Thymus (tissue), 11 donors: ENCODE results near the gene CORO7. TPM values are rescaled to one million over a fixed set of nuclear protein-coding genes. Genes with fewer than 3 reads are reported as not detected.
A peak's percentile ranks its signal among the peaks of the same experiment; 100 is the strongest.

Experiments
- DNase-seq, 9 donors: peaks; one replicate each; pipeline ENCODE4 v3.0.0-alpha.2; 2013; ENCODE audit warnings: low spot score in 9 of 9, low read depth in 6 of 9, missing footprints in 1 of 9
- H3K27ac ChIP-seq, 2 donors: one replicate each; pipeline ENCODE4 v1.5.1; 2013; ENCODE audit warnings: control low read depth in 1 of 2, low read depth in 1 of 2, low read length in 1 of 2, mild to moderate bottlenecking in 1 of 2, moderate library complexity in 1 of 2
- H3K27me3 ChIP-seq, 2 donors: one replicate each; pipeline ENCODE4 v1.5.1; 2013; ENCODE audit warnings: low read length in 1 of 2; ENCODE audit not compliant: control insufficient read depth in 2 of 2, insufficient read depth in 1 of 2
- H3K36me3 ChIP-seq, 2 donors: one replicate each; pipeline ENCODE4 v1.5.1; 2013; ENCODE audit warnings: low read length in 1 of 2, mild to moderate bottlenecking in 1 of 2, moderate library complexity in 1 of 2; ENCODE audit not compliant: control insufficient read depth in 2 of 2, insufficient read depth in 2 of 2
- H3K4me1 ChIP-seq, 2 donors: one replicate each; pipeline ENCODE4 v1.5.1; 2013; ENCODE audit warnings: low read length in 2 of 2; ENCODE audit not compliant: control insufficient read depth in 2 of 2, insufficient read depth in 2 of 2
- H3K4me3 ChIP-seq, 2 donors: one replicate each; pipeline ENCODE4 v1.5.1; 2013; ENCODE audit warnings: low read length in 2 of 2, control low read depth in 1 of 2, mild to moderate bottlenecking in 1 of 2
- H3K9me3 ChIP-seq, 2 donors: one replicate each; pipeline ENCODE4 v1.5.1; 2013; ENCODE audit warnings: low read length in 1 of 2, mild to moderate bottlenecking in 1 of 2; ENCODE audit not compliant: control insufficient read depth in 2 of 2, insufficient read depth in 1 of 2
- WGBS: extraction: QIAGEN DNeasy Blood & Tissue Kit; methylation state at CpG from one replicate; pipeline ENCODE4 v1.1.7; 2013; 5-methylcytosine and 5-hydroxymethylcytosine counted together
- polyA plus RNA-seq: library from polyadenylated mRNA; stranded (reverse); fragments of 200-250 nt; gene quantifications from one replicate; pipeline ENCODE4 v1.2.3, GENCODE V29; 2013
- total RNA-seq: library from RNA; stranded (reverse); fragments of 120-200 nt; gene quantifications from one replicate; pipeline ENCODE4 v1.2.4, GENCODE V29; 2013
- donor health status: healthy.

CORO7 gene
- total and polyA plus RNA-seq, 2 donors = 21.6 to 63.7 TPM

- Histone ChIP-seq H3K27ac (no peak overlapping the region), H3K36me3 (no peaks in the 10 kb centered on the region), H3K9me3 (peaks cover 0 to 4% of the 10 kb centered on the region in 2 donors), H3K27me3 (peaks cover 4 to 20% of the 10 kb centered on the region in 2 donors), H3K4me3 (no peak overlapping the region), H3K4me1 (peaks cover 0 to 9% of the 10 kb centered on the region in 2 donors)
- 90% methylated on average over 19 of the region's 19 CpGs for WGBS
- no peak for DNase-seq
These were observed 83.6 kb downstream of the CORO7 start for GRCh38 chr16:4332623-4333307.

DNA sequence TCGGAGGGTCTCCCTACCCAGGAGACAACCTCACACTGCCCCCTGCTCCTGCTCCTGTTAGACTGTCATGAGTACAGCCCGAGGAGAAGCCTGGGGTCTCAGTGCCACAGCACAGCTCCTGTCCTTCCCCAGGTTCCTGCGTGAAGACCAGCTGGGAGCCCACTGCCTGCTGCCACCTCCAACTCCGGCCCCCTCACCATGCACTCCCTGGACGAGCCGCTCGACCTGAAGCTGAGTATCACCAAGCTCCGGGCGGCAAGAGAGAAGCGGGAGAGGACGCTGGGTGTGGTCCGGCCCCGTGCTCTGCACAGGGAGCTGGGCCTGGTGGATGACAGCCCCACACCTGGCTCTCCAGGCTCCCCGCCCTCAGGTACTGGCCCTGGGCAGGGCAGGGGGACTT is 84.3 kb downstream of the CORO7 start:
- 96% methylated on average over 14 of the region's 14 CpGs for WGBS
- DNase-seq = no peak
- H3K4me3 ChIP-seq = no peak overlapping the region
- peaks cover 0 to 11% of the 10 kb centered on the region in 2 donors for H3K4me1 ChIP-seq
- H3K27me3 ChIP-seq = peaks cover 8 to 25% of the 10 kb centered on the region in 2 donors
- H3K27ac ChIP-seq = no peak overlapping the region
- H3K36me3 ChIP-seq = no peaks in the 10 kb centered on the region
- peaks cover 0 to 4% of the 10 kb centered on the region in 2 donors for H3K9me3 ChIP-seq

DNA sequence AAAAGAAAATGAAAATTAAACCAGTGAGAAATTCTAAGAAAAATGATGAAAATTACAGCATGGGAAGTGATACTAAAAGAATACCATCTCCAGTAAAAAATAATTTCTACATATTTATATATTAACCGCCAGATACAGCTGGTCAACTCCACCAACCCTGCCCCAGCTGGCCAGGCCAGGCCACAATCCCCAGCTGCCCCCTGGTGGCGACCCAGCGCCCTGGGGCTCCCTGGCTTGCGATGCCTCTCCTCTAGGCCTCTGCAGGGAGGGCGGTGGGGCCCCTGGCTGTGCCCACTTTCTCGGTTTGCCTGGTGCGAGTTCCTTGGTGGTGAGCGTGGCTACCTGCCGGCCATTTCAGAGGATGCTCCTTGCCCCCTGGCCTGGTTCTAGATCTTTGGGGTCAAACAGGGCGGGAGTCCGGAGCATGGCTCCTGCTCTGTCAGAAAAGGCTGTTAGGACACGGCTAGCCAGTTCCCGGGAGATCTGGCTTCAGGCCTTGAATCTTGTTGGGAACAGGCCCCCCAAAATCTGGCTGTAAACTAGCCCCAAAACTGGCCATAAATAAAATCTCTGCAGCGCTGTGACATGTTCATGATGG is 86.0 kb downstream of the CORO7 start:
- peak in 3 of 9 donors; percentile 45 to 57 (median 55) for DNase-seq
- no peak overlapping the region for H3K4me3 ChIP-seq
- H3K4me1 ChIP-seq = peaks cover 0 to 12% of the 10 kb centered on the region in 2 donors
- H3K36me3 ChIP-seq = no peaks in the 10 kb centered on the region
- WGBS = 66% methylated on average over 14 of the region's 14 CpGs
- H3K27me3 ChIP-seq = peaks cover 13 to 34% of the 10 kb centered on the region in 2 donors
- H3K9me3 ChIP-seq = peaks cover 0 to 4% of the 10 kb centered on the region in 2 donors
- no peak overlapping the region for H3K27ac ChIP-seq

- peaks cover 0 to 14% of the 10 kb centered on the region in 2 donors for H3K4me1 ChIP-seq
- peaks cover 0 to 4% of the 10 kb centered on the region in 2 donors for H3K9me3 ChIP-seq
- no peak for DNase-seq
- peaks cover 13 to 34% of the 10 kb centered on the region in 2 donors for H3K27me3 ChIP-seq
- H3K27ac ChIP-seq = no peak overlapping the region
- H3K36me3 ChIP-seq = no peaks in the 10 kb centered on the region
- 85% methylated on average over 17 of the region's 17 CpGs for WGBS
- H3K4me3 ChIP-seq = no peak overlapping the region
These were observed 87.3 kb downstream of the CORO7 start for GRCh38 chr16:4328782-4329775.

DNA sequence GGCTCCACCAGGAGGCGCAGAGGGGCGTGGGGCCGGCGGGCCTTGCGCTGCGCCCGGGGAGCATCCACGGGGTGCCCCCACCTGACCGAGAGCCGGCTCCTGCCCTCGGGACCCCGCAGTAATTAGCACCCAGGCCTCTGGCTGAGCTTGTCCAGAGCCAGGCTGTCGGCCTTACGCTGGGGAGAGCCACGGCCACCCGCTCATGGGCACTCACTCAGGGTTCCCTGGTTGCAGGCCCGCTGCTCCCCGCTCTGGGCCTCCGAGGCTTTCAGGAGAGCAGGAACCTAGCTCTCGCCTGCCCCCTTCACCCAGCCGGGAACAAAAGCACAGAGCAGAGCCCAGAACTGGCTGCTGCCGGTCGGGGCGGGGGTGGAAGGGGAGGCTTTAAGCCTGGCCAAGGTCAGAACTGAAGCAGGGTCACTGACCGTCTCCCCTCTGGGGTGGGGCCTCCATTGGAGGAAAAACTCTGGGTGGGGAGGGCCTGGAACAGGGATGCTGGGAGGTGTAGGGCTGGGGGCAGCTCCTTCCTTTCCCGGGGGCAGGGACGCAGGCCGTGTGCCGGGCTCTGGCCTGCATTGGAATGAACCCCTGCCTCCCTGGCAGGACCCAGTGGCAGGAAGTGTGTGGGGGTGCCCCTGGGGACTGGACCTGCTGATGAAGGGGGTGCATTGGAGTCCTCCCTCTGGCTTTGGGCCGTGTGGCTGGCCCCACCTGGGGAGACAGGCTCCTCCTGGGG is 88.2 kb downstream of the CORO7 start:
- WGBS = 15% methylated on average over 30 of the region's 30 CpGs

DNA sequence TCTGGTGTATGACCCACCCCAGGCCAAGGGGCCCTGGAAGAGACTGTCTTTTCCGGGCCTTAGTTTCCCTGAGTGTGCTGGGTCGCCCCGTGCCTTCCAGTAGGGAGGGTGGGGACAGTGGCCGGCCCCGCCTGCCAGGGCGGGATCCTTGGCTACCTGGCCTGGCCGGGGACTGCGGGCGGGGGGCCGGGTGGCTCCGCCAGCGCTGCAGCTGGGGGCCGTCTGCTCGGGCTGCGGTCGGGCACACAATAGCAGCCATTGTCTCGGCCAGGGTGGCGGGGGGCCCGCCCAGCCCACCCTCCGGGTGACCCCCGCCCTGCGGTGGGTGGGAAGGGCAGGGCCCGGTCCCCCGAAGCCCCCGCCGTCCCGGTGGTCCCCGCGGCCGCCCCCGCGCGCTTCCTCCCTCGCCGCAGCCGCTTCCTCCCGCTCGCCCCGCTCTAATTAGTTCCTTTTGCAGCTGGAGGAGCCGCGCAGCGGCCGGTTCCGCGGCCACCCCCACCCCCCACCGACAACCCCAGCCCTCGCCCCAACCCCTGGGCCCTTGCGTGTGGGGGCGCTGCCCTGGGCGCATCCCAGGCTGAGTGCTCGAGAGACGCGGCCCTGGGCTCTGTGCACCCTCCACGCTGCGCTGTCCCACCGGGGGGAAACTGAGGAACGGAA is 88.9 kb downstream of the CORO7 start:
- 4% methylated on average over 57 of the region's 57 CpGs for WGBS
- Histone ChIP-seq H3K9me3 (peaks cover 0 to 4% of the 10 kb centered on the region in 2 donors), H3K27ac (no peak overlapping the region), H3K4me3 (peak overlapping the region; percentile 37 to 47), H3K36me3 (no peaks in the 10 kb centered on the region), H3K4me1 (peaks cover 0 to 17% of the 10 kb centered on the region in 2 donors), H3K27me3 (peaks cover 13 to 34% of the 10 kb centered on the region in 2 donors)
- DNase-seq = no peak

More for the DNA sequence above, 88.2 kb downstream of the CORO7 start:
- Histone ChIP-seq H3K27ac (peak overlapping the region in 1 of 2 donors; percentile 17), H3K27me3 (peaks cover 13 to 34% of the 10 kb centered on the region in 2 donors), H3K9me3 (peaks cover 0 to 4% of the 10 kb centered on the region in 2 donors), H3K4me1 (peaks cover 0 to 17% of the 10 kb centered on the region in 2 donors), H3K4me3 (peak overlapping the region; percentile 37 to 47), H3K36me3 (no peaks in the 10 kb centered on the region)
- DNase-seq = peak in 4 of 9 donors; percentile 48 to 78 (median 60)

DNA sequence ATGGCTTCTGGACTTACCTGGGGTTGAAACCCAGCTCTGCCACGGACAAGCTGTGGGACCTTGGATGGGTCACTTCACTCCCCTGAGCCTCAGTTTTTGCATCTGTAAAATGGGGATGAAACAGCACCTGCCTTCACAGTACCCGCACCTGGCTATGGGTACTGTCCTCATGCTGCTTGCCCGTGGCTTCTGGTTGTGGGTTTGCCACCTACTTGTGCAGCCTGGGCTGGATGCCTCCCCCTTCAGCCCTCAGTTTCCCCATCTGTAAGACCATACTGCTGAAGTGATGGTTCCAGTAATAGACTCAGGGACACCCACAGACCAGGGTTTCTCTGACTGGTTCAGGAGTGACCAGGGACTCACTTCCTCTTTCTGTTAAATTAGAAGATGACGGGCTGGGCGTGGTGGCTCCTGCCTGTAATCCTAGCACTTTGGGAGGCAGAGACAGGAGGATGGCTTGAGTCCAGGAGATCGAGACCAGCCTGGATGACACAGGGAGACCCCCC is 91.1 kb downstream of the CORO7 start:
- no peak overlapping the region for H3K4me3 ChIP-seq
- H3K9me3 ChIP-seq = peaks cover 0 to 4% of the 10 kb centered on the region in 2 donors
- H3K27me3 ChIP-seq = peaks cover 13 to 37% of the 10 kb centered on the region in 2 donors
- peaks cover 0 to 20% of the 10 kb centered on the region in 2 donors for H3K4me1 ChIP-seq
- DNase-seq = no peak
- H3K36me3 ChIP-seq = no peaks in the 10 kb centered on the region
- no peak overlapping the region for H3K27ac ChIP-seq
- 90% methylated on average over 6 of the region's 6 CpGs for WGBS
